Activated naive CD4-positive, alpha-beta T cell (primary cell): Measurements from ENCODE around the gene TMEM165.

Experiments used
- DNase-seq, 4 experiments: peaks; one replicate each; lab custom pipeline; 2025; lab: John Stamatoyannopoulos, UW

The TMEM165 gene

GRCh38 chr4:55367084-55367722, 28.6 kb upstream of the TMEM165 start:
- DNase-seq: no peak

- DNase-seq: no peak
Observed at GRCh38 chr4:55369968-55370367, 25.8 kb upstream of the TMEM165 start.

GRCh38 chr4:55372259-55372658, 23.5 kb upstream of the TMEM165 start:
- no peak for DNase-seq

- no peak for DNase-seq
Observed at GRCh38 chr4:55373461-55373860, 22.3 kb upstream of the TMEM165 start.

- DNase-seq: no peak
Observed at GRCh38 chr4:55376698-55377097, 19.1 kb upstream of the TMEM165 start.

GRCh38 chr4:55378617-55379467, 16.9 kb upstream of the TMEM165 start:
- DNase-seq: no peak

GRCh38 chr4:55380576-55380975, 15.2 kb upstream of the TMEM165 start:
- DNase-seq: no peak

GRCh38 chr4:55381502-55381901, 14.3 kb upstream of the TMEM165 start:
- DNase-seq: no peak

- no peak for DNase-seq
Observed at GRCh38 chr4:55382488-55383003, 13.2 kb upstream of the TMEM165 start.

- no peak for DNase-seq
Observed at GRCh38 chr4:55385201-55385649, 10.5 kb upstream of the TMEM165 start.

GRCh38 chr4:55386073-55386472, 9.7 kb upstream of the TMEM165 start:
- no peak for DNase-seq

GRCh38 chr4:55386840-55387239, 8.9 kb upstream of the TMEM165 start:
- DNase-seq: no peak

- no peak for DNase-seq
Observed at GRCh38 chr4:55393461-55394320, 2.1 kb upstream of the TMEM165 start.

GRCh38 chr4:55395218-55395528, 584 bp upstream of the TMEM165 start:
- DNase-seq: no peak

- peak in 3 of 4 experiments; percentile 2 to 18 (median 7) for DNase-seq
Observed at GRCh38 chr4:55396308-55397125, 760 bp downstream of the TMEM165 start.

- DNase-seq: no peak
Observed at GRCh38 chr4:55397126-55397436, 1.3 kb downstream of the TMEM165 start.

GRCh38 chr4:55397520-55398321, 2.0 kb downstream of the TMEM165 start:
- DNase-seq: no peak

GRCh38 chr4:55398461-55398860, 2.7 kb downstream of the TMEM165 start:
- no peak for DNase-seq

GRCh38 chr4:55398966-55399365, 3.2 kb downstream of the TMEM165 start:
- DNase-seq: no peak

GRCh38 chr4:55399581-55399980, 3.8 kb downstream of the TMEM165 start:
- DNase-seq: no peak

GRCh38 chr4:55405073-55405472, 9.3 kb downstream of the TMEM165 start:
- no peak for DNase-seq
